NCI-H128 (cell line): ENCODE measurements around the gene CACNB4.
"Not testable (repeated sequence)": the region's sequence is repeated elsewhere in the genome, so short reads cannot be mapped to it uniquely, and the experiment has no call there.

ENCODE experiments used
- DNase-seq: peaks from one replicate; lab custom pipeline; 2025; ENCODE audit not compliant: unreplicated experiment; lab: John Stamatoyannopoulos, UW

Gene CACNB4

DNA sequence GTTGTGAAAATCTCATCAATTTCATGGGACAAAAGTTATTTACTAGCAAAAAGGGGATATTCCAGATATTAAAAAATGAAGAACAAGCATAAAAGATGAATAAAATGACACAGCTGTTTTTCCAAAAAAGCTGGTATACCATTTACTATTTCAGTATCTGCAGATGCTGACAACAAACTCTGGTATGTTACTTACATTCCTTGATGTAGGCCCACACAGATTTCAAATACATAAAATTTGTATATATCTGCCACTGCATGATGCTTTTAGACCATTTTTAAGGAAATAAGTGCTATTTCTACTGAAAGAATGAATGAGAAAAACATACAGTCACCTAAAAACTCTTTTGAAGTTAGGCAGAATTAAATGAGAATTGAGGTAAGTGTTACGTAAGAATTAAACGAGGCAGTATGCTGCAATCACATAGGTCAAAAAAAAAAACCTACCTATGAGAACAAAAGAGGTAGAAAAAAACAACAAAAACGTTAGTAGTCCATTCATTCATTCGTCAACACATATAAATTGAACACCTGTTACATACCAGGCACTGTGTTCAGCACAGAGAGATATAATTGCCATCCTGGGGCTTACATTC is 303.1 kb downstream of the CACNB4 start:
- DNase-seq = no peak

- not testable (repeated sequence) for DNase-seq
Measured at GRCh38 chr2:151794422-151794821, 304.4 kb downstream of the CACNB4 start.

DNA sequence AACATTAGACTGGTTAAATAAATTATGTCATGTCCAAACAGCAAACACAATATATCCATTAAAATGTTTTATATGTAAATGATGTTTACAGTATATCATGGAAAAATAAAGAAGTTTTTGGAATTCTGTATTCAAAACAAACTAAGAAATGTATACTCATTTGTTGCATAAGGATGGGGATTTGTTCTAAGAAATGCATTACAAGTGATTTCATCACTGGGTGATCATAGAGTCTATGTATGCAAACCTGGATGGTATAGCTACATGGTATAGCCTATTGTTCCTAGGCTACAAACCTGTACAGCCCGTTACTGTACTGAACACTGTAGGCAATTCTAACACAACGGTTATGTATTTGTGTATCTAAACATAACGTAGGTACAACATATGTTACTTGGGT is 305.7 kb downstream of the CACNB4 start:
- DNase-seq = no peak

- DNase-seq = no peak
Measured at GRCh38 chr2:151792589-151792988, 306.3 kb downstream of the CACNB4 start.

DNA sequence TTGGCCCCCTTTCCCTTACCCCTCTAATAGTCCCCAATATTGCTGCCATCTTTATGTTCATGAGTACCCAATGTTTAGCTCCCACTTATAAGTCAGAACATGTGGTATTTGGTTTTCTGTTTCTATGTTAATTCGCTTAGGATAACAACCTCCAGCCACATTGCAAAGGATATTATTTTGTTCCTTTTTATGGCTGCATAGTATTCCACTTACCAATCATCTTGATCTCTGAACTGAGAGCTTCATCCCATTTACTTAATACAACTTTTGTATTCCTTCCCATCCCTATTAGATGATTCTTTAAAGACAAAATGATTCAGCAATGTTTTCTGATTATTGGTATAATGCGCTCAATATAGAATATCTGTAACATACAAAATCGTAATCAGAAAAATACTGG is 307.3 kb downstream of the CACNB4 start:
- DNase-seq = no peak

DNA sequence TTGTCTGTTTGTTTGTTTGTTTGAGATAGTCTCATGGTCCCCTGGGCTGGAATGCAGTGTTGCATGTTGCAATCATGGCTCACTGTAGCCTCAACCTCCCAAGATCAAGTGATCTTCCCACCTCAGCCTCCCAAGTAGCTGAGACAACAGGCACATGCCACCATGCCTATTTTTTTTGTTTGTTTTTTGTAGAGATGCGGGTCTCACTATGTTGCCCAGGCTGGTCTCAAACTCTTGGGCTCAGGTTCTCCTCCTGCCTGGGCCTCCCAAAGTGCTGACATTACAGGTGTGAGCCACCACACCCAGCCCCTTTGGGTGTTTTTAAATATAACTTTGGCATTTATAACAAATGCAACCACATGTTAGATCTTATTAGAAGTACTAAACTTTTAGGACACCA is 308.2 kb downstream of the CACNB4 start:
- DNase-seq = no peak

GRCh38 chr2:151789055-151789834 is 309.6 kb downstream of the CACNB4 start:
- DNase-seq = no peak

GRCh38 chr2:151786483-151786882 is 312.4 kb downstream of the CACNB4 start:
- no peak for DNase-seq

GRCh38 chr2:151786077-151786476 is 312.8 kb downstream of the CACNB4 start:
- DNase-seq = no peak

GRCh38 chr2:151783133-151783520 is 315.7 kb downstream of the CACNB4 start:
- no peak for DNase-seq
